OCI-M2 (cell line): ENCODE results near the gene PALLD.
"Not testable (repeated sequence)": the region's sequence is repeated elsewhere in the genome, so short reads cannot be mapped to it uniquely, and the experiment has no call there.

Experiments
- DNase-seq: peaks from one replicate; lab custom pipeline; 2025; ENCODE audit not compliant: unreplicated experiment; lab: John Stamatoyannopoulos, UW

The PALLD gene

GRCh38 chr4:168490711-168491110, 6.1 kb upstream of the PALLD start:
- no peak for DNase-seq

DNA sequence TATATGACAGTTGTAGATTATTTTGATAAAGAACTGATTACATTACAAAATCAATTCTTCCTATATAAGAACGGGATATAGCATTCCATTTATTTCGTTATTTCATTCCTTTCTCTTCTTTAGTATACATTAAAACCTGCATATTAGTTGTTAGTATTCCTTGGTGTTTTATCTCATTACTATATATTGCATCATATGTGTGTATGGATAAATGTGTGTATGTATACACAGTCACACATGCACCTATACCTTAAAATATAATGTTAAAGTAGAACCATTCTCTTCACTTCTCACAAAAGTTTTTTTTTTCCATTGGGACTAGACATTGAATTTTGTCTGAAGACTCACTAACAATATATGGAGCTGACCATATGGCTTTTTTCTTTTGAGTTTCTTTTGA, 5.3 kb upstream of the PALLD start:
- DNase-seq, result no peak

DNA sequence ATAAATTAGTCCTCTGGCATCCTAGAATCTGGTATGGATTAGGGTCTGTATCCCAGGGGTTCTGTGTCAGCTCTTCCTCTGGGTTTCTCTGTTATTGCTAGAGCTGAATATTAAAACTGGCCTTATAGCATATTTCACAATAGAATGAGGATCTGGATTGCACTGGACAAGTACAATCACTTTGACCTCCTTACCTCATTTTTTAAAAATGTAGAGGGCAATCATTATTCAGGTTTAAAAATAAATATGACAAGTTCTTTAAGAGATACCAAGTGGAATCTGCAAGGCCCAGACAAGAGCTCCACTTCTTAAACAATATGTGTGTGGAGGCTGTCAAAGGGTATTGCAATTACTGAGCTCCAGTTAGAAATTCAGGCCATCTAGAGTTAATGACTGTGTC, 1.4 kb downstream of the PALLD start:
- no peak for DNase-seq

DNA sequence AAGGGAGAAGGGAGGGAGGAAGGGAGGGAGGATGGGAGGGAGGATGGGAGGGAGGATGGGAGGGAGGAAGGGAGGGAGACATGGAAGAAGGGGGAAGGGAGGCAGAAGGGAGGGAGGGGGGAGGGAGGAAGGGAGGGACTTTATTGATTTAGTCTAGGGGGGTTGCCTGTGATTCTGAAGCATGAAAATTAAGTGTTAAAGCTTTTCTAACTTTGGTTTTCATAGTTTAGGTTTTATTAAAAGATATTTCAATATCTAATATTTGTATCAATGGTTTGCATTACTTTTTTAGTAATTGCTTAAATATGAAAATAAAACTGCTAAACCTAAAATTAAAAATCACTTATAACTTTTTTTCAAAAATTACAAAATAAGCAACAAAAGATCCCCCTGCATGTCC, 2.4 kb downstream of the PALLD start:
- no peak for DNase-seq

DNA sequence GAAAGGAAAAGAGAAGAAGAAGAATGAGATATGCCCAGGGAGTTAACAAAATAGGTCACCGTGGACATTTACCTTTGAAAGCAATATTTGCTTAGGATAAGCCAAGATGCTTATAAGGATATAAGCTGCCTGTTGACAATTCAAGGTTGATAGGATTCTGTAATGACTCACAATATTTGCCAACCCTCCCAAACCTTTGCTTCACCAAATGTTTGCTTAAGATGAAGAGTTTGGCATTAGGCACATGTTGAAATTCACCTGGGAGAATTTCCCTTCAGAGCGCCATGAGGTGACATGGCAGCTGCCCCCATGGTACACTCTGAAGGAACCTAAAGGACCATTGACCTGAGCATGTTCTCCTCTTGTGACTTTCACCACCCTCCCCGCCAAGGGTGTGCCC, 4.6 kb downstream of the PALLD start:
- DNase-seq, result no peak

DNA sequence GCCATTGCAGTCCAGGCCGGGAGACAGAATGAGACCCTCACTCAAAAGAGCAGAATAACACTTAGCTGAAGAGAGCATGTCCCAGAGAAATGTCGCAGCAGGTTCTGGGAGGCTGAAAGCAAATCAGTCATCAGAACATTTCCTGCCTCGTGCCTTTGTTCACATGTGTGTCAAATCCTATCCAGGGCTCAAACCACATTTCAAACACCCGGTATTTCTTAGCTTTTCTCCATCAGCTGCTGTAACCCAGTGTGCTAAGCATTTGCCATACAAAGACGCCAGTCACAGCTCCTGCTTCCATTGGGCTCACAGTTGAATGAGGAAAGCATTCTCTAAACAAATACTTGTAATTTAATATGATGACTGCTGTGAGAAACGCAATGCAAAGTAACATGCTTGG, 6.0 kb downstream of the PALLD start:
- no peak for DNase-seq

GRCh38 chr4:168503652-168504362, 7.0 kb downstream of the PALLD start:
- DNase-seq, result no peak

- no peak for DNase-seq
Observed at GRCh38 chr4:168504526-168504925, 7.7 kb downstream of the PALLD start.

DNA sequence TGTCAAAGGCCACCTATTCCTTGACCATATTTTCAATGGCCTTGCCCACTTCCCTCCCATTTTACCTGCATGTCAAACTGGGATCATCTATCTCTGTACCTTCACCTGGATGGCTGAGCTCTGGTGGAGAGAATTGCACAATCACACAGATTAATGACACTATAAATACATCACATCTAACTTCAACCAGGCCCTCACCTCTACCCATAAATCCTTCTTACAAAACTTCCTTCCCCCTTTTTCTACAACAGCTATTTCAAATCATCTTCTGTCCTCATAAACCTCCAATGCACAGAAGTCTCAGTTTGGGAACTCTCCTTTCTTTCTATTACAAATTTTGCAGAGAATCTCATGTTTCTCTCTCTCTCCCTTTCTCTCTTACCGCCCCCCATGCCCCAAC, 9.2 kb downstream of the PALLD start:
- DNase-seq, result no peak

DNA sequence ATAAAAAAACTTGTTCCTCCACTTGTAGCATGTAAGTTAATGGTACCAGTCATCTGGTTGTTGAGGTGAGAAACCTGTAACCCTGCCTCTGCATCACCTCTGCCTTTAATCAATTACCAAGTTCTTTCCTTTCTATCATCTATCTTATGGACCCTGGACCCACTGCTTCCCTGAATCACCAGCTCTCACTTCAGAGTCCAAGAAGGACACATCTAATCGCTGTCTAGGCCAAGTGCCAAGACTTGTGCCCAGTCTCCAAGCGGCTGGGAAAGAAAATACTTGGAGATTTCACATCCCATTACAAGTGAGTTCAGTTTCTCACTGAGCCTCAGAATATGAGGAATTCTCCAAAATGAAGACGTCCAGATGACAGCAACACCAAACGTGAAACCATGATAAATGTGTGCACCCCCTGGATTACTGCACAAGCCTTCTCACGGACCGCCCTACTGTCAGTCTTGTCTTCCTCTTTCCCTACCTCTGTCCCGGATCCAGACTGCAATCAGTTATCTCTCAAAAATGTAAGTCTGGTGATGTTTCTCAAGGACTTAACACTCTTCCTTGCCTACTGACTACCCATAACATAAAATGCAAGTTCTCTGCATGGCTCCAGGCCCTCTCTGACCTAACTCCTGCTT, 10.4 kb downstream of the PALLD start:
- no peak for DNase-seq

- DNase-seq, result no peak
Observed at GRCh38 chr4:168508683-168509082, 11.8 kb downstream of the PALLD start.

DNA sequence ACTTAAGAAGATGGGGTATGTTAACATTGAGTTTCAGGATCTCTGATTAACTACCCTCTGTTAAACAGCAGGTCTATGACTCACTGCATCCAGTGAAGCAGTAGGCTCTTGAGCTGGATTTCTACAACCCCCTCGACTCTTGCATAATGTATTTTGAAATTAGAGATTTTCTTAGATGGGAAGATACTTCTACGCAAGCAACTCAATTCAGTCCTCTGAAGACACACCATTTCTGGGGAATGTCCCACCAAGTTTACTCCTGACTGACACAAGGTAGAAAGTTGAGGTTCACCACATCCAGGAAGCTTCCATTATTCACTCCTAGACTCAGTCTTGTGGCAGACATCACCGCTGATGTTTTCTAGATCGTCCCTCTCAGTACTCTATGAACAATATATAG, 12.9 kb downstream of the PALLD start:
- DNase-seq, result no peak

GRCh38 chr4:168511780-168512489, 15.1 kb downstream of the PALLD start:
- DNase-seq, result no peak

DNA sequence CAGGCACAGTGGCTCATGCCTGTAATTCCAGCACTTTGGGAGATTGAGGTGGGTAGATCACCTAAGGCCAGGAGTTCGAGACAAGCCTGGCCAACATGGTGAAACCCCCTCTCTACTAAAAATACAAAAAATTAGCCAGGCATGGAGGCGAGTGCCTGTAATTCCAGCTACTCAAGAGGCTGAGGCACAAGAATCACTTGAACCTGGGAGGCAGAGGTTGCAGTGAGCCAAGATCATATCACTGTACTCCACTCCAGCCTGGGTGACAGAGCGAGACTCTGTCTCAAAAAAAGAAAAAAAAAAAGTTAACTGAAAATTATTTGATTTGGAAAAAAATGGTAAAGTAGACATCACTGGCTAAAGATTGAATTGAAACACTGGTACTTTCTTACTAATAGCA, 17.0 kb downstream of the PALLD start:
- DNase-seq, result not testable (repeated sequence)

GRCh38 chr4:168514249-168514852, 17.5 kb downstream of the PALLD start:
- DNase-seq, result no peak

- no peak for DNase-seq
Observed at GRCh38 chr4:168515222-168516011, 18.6 kb downstream of the PALLD start.

DNA sequence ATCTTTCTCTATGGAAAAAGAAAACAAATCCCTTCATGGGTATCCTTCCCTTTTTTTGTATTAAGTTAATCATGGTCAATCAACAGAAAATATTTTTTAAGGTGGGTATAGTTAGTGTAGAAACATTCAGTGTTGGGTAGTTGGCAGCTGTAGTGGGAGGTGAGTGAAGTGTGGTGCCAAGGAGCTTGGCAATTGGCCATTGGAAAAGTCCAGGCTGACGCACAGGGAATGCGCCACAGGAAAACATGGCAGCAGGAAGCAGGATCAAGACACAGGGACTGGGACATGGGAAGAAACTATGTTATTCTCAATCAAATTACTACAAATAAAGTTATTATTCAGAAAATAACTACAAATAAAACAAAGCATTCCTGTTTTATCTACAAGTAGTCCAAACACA, 20.0 kb downstream of the PALLD start:
- DNase-seq, result no peak

GRCh38 chr4:168519576-168519975, 22.7 kb downstream of the PALLD start:
- no peak for DNase-seq

DNA sequence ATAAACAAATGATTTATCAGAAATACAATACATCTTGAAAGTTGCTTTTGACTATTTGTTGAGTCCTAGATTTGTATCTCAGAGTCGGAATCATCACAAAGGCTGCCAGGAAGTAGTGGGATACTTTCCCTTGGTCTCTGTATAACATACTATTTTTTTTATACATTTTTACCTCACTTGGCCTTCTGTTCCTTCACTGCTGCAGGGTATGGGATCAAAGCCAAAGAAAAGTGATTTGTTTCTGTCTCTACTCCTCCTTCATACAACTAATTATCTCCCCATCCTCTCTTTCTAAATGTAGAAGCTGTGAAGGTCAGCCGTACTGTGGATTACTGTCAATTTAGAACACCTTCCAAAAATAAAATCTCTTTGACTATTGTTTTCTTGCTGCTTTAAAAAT, 24.9 kb downstream of the PALLD start:
- no peak for DNase-seq

GRCh38 chr4:168522356-168522755, 25.5 kb downstream of the PALLD start:
- no peak for DNase-seq

GRCh38 chr4:168522829-168523489, 26.1 kb downstream of the PALLD start:
- no peak for DNase-seq
